ENCODE results near the gene OLFML1.

OLFML1 gene

GRCh38 chr11:7559398-7560283 is 74.3 kb downstream of the OLFML1 start:
- no peak for DNase-seq (ENCODE audit: low read depth)

Measured in non-pigmented ciliary epithelial cell (primary cell).